HEK293T (cell line): ENCODE data around the gene MAST3.

ENCODE experiments used
- ARNT ChIP-seq: fragments of 450-650 bp; IDR thresholded peaks from 2 replicates; pipeline ENCODE4 v1.6.1; 2017; ENCODE audit warnings: mild to moderate bottlenecking
- BHLHE40 ChIP-seq: fragments of 450-650 bp; IDR thresholded peaks from 2 replicates; pipeline ENCODE4 v1.6.1; 2016; ENCODE audit warnings: mild to moderate bottlenecking, moderate library complexity, borderline replicate concordance
- HDGF ChIP-seq: fragments of 450-650 bp; IDR thresholded peaks from 2 replicates; pipeline ENCODE4 v1.6.1; 2017; ENCODE audit warnings: antibody characterized with exemption, borderline replicate concordance
- L3MBTL2 ChIP-seq: fragments of 450-650 bp; conservative IDR thresholded peaks from 2 replicates; pipeline ENCODE4 v1.6.1; 2016; ENCODE audit warnings: mild to moderate bottlenecking
- PKNOX1 ChIP-seq: fragments of 450-650 bp; IDR thresholded peaks from 2 replicates; pipeline ENCODE4 v1.6.1; 2016
- SUZ12 ChIP-seq: fragments of 450-650 bp; IDR thresholded peaks from 2 replicates; pipeline ENCODE4 v1.6.1; 2016; ENCODE audit warnings: mild to moderate bottlenecking
- ZNF384 ChIP-seq: fragments of 450-650 bp; IDR thresholded peaks from 2 replicates; pipeline ENCODE4 v1.6.1; 2016

- no peak for TF ChIP-seq BHLHE40
- no peak for TF ChIP-seq PKNOX1
- no peak for TF ChIP-seq L3MBTL2
- TF ChIP-seq HDGF: no peak
- TF ChIP-seq ARNT: no peak
- no peak for TF ChIP-seq SUZ12
- no peak for TF ChIP-seq ZNF384
Measured at GRCh38 chr19:18098891-18099622, 1.5 kb downstream of the MAST3 start.
